HL-60 (cell line): ENCODE results near the gene HACL1.

ENCODE experiments used
- CTCF ChIP-seq: IDR thresholded peaks from one replicate; pipeline ENCODE4 v1.5.1; 2011; ENCODE audit warnings: low read length, control low read depth, inconsistent platforms; ENCODE audit not compliant: insufficient read depth
- GABPA ChIP-seq: IDR thresholded peaks from 2 replicates; pipeline ENCODE4 v1.6.1; 2012; ENCODE audit warnings: low read depth
- REST ChIP-seq: IDR thresholded peaks from 2 replicates; pipeline ENCODE4 v1.6.1; 2012; ENCODE audit warnings: low read depth; ENCODE audit not compliant: insufficient replicate concordance

DNA sequence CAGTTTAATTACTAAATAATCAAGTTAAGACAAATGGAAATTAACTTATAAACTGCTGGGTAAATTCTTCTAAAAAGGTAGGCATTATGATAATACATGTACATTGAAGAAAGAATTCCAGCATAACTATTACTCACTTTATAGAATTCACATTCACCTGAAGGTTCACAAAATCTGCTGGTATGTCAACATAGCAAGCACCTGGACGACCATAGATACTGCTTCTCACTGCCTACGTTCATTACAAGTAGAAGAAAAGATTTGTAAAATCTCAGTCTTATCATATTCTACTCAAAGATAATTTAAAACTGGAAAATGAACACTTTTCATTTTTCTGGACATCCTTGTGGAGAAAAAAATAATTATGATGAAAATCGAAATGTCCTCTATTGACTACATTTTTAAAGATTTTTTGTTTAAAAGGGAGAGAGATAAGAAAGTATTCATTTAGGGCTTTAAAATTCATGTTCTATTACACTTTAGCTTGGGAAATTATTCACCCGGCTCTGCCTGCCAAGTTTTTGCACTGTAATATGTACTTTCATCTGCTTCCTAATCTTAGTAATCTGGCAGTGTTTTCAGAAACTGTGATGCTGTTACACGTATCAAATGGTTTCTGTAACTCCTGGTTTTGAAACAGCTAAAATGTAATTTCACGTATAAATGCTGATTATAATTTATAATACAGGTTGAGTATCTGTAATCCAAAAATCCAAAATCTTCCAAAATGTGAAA lies 16.1 kb downstream of the HACL1 start:
- TF ChIP-seq CTCF (no peak), GABPA (no peak), REST (no peak)
